CD4-positive, alpha-beta T cell treated with Interleukin-1 beta for 1 hour (primary cell): ENCODE results near the gene PLXNB3.

Experiments
- DNase-seq, 2 donors: peaks; one replicate each; pipeline ENCODE4 v3.0.0-alpha.2; 2020 to 2022

The PLXNB3 gene

GRCh38 chrX:153762626-153763173 lies 1.3 kb upstream of the PLXNB3 start:
- no peak for DNase-seq

- no peak for DNase-seq
Observed at GRCh38 chrX:153763298-153763932, 634 bp upstream of the PLXNB3 start.

DNA sequence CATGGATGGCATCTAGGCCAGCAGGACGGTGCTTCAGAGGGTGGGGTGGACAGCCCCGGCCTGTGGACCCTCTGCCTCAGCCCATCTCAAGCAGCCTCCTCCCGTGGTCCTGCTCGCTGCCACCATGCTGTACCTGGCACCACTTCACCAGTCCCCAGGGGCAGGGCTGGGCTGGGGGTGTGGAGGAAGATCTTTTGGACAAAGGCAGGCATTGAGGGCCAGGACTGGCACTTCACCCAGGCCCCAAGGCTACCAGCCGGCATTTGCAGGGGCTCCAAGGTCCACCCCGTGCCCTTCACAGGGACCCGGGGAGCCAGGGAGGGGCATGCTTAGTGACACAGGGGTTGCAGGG lies 713 bp downstream of the PLXNB3 start:
- no peak for DNase-seq

DNA sequence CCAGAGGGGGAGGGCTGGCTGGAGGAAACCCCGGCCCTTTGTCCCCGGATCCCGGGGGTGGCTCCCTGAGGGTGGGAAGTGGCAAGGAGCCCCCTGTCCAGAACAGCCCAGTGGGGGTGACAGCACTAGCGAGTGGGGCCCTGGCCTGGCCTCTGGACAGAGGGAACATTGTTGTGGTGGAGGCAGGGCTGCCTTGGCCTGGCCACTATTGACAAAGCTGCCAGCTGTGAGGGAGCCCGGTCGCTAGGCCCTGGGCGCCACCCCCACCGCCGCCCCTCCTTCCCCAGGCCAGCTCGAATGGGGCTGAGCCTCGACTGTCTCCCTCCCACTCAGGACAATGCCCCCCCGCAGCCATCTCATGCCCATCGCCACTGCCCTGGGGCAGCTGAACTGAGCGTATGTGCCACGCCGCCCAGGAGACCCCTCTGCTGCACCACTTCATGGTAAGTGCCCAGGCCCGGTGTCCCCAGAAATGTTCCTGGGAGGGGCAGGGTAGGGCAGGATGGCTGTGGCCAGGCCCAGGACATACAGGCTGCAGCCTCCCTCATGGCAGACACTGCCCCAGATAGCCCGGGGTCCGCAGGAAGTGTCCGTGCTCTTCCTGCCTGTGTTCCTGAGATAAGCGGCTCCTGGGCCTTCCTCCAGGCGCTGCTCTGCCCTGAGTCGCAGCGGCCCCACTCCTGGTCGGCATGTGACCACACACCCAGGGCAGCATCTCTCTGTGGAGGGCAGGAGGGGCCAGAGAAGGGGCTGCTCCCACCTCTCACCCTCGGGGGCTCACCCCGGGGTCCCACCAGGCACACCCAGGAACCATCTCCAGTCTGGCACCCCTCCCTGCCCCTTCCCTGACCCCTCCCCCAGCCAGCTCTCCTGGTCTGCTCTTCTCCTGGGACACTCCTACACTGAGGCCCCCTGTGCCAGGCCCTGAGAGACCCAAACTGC lies 1.4 kb downstream of the PLXNB3 start:
- DNase-seq: no peak

GRCh38 chrX:153766098-153766817 lies 2.2 kb downstream of the PLXNB3 start:
- DNase-seq: no peak

GRCh38 chrX:153766871-153767673 lies 3.0 kb downstream of the PLXNB3 start:
- DNase-seq: no peak

GRCh38 chrX:153767674-153768055 lies 3.6 kb downstream of the PLXNB3 start:
- DNase-seq: no peak

DNA sequence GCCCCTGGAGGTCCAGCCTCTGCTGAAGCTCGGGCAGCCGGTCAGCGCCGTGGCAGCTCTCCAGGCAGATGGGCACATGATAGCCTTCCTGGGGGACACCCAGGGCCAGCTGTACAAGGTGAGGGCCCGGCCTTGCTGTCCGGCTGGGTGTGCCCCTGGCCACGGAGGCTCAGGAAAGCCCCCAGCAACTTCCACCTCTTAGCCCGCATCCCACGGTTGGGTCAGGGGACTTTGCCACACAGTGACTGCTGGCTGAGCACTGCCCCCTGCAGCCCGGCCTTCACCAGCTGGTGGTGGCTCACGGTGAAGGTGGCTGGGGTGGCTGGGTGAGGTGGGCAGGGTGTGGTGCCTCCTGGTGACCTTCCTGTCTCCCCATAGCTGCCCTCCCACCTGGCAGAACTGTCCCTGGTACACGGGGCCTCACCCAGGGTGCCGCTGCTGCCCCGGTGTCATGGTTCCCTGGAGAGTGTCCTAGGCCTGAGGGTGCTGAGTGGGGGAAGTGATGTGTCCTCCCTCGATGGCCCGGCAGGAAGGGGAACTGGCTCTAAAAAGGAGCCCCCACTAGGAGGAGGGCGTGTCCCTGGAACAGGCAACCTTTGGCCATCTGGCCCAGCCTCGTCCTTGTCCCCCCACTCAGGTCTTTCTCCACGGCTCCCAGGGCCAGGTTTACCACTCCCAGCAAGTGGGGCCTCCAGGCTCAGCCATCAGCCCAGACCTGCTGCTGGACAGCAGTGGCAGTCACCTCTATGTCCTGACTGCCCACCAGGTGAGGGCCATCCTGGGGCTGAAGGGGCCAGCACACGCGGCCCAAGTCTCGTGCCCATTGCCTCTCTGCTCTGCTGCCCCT lies 4.5 kb downstream of the PLXNB3 start:
- no peak for DNase-seq

DNA sequence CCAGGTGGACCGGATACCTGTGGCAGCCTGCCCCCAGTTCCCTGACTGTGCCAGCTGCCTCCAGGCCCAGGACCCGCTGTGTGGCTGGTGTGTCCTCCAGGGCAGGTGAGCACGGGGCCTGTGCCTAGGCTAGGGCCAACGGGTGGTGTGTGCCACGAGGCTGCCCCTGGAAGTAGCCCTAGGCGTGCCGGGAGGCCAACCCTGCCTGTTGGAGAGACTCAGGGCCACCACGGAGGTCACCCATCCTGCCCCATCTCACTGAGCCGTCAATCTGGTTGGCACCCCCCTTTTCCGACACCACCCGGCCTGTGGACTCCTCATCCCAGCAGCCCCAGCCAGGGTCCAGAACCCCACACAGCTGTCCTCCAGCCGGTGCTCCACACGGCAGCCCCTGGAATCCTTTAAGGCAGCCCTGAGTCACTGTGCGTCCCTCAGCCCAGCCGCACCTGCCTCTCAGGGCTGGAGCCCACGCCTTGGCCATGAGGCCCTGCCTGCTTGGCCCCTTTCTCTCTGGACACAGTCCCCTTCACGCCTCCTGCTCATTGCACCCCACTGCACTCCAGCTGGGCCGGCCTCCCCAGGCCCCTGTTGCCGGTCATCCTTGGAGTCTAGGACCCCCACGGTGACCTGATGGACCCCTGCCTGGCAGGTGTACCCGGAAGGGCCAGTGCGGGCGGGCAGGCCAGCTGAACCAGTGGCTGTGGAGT lies 5.3 kb downstream of the PLXNB3 start:
- no peak for DNase-seq

- no peak for DNase-seq
Observed at GRCh38 chrX:153769865-153770600, 6.0 kb downstream of the PLXNB3 start.

- DNase-seq: no peak
Observed at GRCh38 chrX:153770601-153771414, 6.8 kb downstream of the PLXNB3 start.

- DNase-seq: no peak
Observed at GRCh38 chrX:153771415-153772315, 7.6 kb downstream of the PLXNB3 start.

DNA sequence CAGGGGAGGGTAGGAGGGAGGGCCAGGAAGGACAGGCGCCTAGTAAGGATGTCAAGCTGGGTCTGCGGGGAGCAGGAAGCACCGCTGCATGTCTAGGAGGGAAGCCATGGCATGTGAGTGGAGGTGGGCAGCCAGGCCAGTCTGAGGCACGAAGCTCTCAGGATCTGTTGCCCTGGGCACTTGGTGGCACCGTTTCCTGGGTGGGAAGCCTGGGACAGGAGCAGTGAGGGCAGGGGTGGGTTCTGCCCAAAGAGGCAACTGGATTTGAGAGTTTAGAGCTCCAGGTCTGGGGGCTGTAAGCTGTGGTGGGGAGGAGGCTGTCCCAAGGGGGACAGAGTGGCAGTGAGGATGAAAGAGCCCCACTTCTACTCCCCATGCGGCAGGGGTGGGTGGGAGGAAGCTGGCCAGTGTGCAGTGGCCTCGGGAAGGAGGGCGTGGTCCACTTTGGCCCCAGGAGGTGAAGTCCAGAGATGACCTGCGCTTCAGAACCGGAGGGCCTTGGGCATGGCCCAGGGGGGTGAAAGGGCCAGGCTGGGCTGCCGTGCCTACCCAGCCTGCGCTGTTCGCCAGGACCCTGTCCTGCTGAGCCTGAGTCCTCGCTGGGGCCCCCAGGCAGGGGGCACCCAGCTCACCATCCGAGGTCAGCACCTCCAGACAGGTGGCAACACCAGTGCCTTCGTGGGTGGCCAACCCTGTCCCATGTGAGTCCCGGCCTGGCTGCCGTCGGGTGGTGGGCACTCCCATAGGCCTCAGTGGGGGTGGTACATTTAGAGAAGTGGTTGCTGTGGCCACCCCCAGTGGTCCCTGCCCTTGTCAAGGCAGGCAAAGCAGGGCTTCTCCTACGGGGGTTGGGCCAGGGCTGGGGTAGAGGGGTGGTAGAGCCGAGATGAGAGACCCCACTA lies 8.5 kb downstream of the PLXNB3 start:
- no peak for DNase-seq

DNA sequence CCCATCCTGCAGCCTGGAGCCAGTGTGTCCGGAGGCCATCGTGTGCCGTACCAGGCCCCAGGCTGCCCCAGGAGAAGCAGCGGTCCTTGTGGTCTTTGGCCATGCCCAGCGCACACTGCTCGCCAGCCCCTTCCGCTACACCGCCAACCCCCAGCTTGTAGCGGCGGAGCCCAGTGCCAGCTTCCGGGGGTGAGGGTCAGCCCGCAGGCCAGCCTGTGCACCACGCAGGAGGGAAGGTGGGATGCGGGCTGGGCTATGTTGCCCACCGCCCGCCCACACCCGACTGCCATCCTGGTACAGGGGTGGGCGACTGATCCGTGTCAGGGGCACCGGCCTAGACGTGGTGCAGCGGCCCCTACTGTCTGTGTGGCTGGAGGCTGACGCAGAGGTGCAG lies 9.2 kb downstream of the PLXNB3 start:
- DNase-seq: no peak

DNA sequence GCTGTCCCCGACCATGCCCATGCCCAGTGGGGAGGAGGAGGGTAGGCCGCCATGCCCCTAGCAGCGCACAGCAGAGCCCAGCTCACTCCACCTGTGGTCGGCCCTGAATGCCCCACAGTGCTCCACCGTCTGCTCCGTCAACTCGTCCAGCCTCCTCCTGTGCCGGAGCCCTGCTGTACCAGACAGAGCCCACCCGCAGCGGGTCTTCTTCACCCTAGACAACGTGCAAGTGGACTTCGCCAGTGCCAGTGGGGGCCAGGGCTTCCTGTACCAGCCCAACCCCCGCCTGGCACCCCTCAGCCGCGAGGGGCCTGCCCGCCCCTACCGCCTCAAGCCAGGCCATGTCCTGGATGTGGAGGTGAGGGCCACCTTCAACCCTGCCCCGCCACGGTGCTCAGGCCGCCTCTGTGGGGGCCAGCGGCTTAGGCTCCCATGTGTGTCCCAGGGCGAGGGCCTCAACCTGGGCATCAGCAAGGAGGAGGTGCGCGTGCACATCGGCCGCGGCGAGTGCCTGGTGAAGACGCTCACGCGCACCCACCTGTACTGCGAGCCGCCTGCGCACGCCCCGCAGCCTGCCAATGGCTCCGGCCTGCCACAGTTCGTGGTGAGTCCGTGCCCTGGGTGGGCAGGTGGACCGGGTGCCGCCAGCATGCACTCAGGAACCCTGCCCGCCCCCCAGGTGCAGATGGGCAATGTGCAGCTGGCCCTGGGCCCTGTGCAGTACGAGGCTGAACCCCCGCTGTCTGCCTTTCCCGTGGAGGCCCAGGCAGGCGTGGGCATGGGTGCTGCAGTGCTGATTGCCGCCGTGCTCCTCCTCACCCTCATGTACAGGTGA lies 9.9 kb downstream of the PLXNB3 start:
- no peak for DNase-seq
